Activated CD4-positive, CD25-positive, alpha-beta regulatory T cell (primary cell): ENCODE measurements around the gene PARD3B.

Experiments used
- DNase-seq, 4 experiments: peaks; one replicate each; lab custom pipeline; 2025; lab: John Stamatoyannopoulos, UW

PARD3B gene

DNA sequence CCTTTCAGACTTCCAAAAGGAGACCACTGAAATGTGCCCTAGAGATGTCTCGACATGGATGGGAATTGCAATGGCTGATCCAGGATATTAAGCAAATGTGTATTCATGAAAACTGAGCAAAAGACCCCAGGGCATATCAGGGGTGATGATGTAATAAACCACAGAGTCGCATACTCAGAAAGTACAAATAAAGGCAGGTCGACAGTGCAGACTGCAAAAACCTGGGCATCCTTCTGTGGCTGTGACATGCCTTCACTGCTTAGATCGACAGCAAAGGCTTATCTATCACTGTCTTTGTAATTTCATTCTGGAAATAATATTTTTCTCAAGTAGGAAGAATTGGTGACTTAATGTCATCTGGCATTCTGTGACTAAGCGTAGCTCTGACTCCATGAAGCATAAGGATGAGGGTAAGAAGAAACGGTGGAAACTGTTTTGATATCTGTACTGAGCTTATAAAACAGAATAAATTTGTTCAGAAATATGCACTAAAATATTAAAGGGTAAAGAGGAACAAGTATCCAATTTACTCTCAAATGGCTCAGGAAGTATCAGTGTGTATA lies 1021.4 kb downstream of the PARD3B start:
- DNase-seq, result no peak

DNA sequence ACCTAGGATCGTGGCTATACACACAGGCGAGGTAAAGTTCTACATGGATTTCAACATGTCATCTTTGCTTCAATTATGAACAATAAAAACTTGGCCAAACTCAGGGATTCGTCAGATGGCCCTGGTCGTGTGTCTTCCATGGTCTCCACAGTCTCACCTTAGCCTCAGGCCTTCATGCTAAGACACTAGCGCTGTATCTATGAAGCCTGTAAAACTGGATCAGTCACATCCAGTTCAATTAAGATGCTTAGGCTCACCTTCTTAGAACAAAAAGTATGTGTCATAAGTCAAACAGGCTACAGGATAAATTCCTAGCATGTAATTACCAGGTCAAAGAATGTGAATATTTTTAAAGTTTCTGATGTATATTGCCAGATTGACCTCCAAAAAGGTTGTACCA lies 1023.3 kb downstream of the PARD3B start:
- DNase-seq, result no peak

DNA sequence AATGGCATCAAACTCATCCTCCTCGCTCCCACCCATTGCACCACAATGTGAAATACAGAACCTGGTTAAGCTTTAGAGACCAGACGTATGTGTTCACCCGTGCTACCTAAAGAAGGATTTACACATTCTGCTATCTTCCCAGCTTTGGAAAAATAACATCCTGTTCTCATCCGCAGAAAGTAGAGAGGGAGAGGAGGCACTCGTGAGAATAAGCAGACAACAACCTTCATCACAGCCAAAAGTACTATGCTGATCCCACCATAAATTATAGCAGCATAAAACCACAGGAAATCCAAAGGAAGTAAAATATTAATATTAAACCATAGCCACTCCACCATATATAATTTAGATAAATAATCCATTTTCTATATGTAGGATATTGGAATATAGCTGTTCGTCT lies 1025.4 kb downstream of the PARD3B start:
- DNase-seq, result no peak

DNA sequence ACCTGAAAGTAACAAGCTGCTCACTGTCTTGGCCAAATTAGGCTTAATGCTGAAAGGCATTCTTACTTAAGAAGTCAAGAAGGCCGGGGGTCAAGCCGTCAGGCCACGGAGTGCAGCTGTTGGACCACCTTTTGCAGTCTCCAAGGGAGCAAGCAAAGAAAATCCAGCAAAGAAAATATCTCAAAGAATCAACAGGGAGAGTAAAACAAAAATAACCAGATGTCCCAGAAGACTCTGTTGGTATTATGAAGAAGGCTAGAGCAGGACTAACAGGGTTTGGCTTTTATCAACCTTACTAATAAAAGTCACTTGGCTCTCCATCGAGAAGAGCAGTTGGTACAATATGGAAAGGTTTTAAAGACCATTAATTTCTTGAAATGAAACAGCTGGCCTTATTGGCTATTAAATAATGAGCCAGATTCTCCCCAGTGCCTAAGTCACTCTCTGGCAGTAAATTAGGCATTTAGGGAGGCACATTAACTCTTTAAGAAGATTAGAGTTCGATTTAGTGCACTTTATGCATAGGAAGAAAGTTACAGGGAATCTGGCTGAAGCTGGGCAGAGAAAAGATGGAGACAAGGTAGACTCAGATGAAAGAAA lies 1026.2 kb downstream of the PARD3B start:
- no peak for DNase-seq

DNA sequence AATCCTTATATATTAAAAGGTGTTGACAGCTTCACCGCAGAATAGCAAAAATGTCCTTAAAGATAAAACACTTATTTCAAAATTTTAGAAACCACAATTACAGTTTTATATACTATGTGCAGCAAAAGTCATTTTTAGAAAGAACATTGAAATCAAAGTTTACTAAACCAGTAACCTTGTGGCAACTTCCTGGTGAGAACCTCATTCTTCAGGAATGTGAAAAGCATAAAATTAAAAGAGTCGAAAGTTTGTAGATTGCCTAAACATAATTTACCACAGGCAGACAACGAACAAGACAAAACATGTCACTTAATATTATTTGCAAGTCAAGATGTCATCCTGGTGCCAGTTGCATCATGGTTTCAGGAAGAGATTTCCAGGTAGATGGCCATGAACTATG lies 1028.7 kb downstream of the PARD3B start:
- DNase-seq, result no peak

DNA sequence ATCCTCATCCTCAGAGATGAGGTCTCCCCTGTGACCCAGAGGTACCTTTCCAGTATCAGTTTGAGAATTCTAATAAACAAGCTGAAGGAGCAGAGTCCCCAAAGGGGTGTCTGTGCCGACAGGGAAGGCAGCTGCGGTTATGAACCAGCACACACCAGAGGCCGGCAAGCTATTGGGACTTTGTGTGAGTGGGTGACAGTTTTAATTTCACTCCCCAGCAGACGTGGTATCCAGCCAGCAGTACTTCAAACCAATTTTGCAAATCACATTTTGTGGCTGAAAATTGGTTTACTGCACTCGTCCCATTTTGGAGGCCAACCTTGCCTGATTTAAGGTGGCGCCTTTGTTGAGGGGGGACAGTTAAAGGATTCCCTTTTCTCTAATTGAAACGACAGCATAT lies 1034.1 kb downstream of the PARD3B start:
- no peak for DNase-seq

DNA sequence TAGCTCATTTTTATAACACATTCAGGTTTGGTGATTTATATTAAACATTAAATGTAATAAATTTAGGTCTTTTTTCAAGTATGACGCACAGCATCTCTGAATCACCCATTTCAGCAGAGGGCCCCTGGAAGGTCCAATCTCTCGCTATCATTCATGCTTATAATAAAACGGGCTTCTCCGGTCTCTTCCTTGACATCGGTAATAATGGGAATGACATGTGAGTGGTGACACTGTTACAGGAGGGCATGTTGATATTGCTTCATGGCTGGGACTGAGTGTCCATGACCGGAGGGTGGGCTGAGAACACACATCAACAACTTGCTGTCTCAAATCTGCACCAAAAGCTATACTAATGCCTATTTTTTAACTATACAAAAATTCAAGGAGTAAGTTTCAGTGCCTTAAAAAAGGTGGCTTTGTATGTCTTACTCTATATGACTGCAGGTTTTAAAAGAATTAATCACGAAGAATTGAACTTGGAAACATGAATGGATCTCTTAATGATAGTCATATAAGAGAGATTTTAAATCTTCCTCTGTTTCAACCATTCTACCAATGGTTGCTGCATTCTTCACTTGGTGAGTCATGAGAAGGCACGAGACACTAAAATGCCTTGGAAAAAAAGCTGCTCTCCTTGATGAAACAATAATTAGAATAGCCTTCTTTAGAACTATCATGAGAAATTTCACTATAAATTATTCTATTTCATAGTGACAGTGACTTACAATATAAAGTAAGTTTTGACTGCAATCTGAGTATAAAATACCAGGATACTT lies 1035.1 kb downstream of the PARD3B start:
- no peak for DNase-seq

DNA sequence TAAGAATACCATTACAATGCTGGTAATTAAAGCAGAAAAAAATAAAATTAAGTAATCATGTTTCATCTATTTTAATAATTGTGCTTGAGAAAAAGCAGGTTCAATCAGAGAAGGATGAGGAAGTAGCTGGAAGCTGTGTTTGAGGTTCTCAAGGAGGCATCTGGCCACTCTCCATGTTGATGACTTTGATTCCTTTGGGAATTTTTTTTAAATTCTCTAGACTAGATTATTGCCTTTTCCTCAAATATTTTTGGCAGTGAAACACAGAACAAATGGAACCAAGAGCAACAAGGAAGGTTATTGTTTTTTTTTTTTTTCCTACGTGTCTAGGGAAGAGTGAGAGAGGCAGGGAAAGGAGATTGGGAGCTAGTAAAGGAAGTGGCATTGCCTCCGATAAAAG lies 1037.1 kb downstream of the PARD3B start:
- no peak for DNase-seq

DNA sequence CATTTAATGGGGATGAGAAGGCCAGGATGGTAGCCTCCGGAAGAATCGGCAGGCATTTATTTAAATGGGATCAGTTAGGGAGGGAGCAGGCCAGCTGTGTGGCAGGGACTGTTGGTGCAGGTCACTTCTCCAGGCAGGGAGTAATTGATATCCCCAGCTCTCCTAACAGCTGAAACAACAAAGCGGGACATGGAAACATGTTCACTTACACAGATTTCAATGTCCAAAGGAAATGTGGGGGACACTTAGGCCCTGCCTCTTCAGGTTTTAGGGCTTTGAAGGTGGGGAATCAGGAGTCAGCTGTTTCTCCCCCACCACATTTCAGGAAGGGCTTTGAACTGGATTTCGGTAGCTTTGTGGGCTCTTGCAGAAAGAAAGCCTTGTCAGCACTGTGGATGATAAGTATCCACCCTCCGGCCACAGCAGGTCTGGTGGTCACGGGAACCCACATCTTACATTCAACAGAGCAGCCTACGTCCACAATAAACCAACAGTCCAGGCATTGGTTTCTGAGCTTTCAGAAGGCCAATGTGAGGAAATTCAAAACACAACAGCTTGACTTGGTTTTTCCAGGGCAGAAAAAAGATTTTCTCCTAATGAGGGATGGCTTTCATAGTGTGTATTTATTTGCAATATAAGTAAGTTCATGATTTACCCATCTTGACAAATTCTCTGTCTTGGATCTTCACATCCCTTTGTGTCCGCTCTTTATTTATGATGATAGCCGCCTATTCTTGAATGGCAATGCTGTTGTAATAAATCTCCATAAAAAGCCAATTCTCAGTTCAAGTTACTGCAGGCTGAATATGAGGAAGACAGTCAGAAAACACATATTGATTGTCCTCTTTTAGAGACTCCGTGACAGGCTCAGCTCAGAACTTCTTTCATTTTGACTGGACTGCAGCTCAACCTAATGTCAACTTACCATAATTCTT lies 1040.4 kb downstream of the PARD3B start:
- no peak for DNase-seq

DNA sequence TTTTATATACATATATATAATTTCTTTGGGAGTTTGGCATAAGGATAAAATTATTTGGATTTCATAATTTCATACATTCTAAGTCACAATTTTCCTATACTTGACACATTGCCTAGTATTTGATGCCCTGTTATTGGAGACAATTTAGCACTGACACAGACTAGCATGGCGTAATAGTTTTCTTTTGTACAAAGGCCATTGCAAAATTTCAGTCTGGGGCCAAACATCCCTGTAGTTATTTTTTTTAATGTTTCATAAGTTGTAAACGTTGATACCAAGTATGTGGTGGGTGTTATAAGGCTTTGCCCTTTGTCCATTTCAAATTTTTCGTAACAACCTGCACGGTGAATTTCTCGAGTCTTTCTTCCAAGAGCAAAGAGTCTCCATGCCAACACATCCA lies 1041.4 kb downstream of the PARD3B start:
- DNase-seq, result no peak

DNA sequence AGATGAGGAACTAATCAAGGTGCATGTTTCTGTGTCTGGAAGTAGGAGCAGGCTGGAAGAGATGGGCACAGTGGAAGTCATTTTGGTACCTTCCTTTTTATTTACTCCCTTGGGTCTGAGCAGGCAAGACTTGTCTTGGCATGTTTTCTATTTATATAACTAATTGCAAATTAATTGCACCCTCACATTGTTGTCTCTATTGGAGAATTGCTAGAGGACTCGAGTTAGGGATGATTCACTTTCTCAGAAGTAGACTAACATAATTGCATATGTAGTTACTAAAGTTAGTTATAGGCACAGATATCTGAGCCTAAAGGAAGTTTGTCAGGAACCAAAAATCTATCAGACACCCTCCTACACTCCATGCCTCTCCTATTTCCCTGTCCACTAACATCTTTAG lies 1044.2 kb downstream of the PARD3B start:
- no peak for DNase-seq

DNA sequence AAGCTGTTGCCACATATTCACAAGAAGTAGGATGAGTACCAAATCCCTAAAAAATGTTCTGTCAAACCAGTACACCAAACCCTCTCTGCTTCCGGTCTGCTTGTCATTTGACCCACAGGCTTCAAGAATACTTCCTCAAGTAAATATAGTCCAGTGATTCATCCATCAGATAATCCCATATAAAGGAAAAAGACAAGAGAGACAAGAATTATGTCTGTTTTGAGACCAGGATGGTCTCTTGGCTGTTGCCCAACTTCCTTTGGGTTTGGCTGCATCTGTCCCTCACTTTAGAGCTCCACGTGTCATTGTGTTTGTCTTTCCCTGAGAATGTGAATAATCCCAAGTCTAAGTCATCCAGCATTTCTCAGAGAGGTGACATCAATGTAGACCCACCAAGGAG lies 1045.5 kb downstream of the PARD3B start:
- no peak for DNase-seq

DNA sequence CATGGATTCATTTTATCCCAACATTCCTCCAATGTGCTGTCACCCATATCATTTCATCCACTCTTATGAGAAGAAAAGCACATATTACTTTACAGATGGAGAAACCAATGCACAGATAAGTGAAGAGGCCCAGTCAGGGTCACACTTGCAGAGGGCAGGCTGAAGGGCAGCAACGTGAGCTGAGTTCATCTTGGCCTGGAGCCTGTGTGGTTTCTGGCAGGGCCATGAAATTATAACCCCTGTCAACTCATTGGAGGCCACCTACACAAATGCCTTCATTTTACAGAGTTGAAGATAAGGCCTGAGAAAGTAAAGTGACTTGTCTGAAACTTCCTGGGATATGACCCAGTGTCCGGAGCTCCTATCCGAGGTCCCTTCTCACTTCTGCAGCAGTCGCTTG lies 1048.6 kb downstream of the PARD3B start:
- no peak for DNase-seq

DNA sequence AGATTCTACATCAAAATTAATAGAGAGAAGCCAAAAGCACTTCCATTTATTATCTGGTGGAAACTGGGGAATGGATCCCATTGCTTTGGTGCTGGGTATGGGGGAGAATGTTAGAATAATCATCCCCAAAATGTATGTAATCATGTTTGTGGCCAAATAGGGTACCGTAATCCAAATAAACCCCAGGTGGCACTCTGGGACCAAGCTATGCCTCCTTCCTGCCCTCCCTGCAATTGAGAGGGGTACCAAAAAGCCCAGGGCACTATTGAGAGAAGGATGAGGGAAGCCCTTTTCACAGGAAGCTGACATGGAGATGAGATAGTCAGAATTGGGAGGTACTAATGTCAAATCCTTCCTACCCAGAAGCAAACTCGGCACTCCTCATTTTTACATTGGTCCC lies 1051.3 kb downstream of the PARD3B start:
- no peak for DNase-seq

DNA sequence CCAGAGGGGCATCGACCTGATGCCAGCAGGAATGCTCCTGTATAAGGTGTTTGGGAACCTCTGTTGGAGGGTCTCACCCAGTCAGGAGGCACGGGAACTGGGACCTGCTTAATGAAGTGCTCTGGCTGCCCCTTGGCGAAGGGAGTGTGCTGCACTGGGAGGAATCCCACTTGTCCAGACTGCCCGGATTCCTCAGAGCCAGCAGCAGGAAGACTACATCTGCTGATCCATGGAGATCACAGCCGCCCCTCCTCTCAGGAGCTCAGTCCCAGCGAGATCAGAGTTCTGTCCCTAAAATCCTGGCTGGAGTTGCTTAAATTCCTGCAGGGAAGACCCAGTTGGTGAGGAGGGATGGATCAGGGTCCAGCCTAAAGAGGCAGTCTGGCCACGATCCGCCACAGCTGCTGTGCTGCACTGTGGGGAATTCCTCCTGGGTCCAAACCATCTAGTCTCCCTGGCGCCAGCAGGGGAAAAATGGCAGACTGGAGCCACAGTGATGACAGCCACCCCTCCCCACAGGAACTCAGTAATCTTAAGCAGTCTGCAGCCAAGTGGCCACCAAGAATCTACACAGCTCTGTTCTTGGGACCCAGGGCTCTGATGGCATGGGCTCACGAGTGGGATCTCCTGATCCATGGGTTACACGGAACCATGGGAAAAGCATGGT lies 1060.5 kb downstream of the PARD3B start:
- no peak for DNase-seq

DNA sequence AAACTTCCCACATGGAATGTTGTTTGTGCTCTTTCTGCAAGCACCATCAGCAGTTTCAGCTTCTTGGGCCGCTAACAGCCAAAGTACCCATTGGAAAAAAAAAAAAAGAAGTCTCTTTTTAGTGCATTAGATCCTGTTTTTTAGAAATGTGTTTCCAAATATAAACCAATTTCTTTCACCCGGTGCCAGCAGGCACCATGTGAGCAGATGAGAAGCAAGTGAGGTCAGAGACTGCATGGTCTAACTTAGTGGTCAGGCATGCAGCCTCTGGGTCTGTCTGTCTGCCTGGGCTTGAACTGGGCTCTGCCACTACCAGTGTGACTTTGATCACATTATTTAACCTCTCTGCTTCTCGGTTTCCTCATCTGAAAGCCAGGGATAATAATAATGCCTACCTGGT lies 1061.9 kb downstream of the PARD3B start:
- DNase-seq, result no peak

DNA sequence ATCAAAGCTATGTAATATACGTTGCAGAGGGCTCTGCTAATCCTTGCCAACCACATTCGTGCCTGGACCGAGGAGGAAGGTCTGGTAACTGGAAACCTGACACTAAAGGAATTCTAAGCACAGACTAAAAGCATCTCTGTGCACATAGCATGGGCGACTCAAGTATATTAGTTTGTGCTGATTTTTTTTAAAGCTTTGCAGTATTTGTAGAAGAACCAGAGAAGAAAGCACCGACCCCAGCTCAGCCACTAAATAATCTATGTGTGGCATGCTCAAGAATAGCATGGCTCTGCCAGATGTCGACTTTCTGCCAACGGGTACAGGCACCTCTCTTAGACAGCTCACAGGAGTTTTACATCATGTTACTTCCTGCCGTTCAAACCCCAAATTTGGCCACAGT lies 1063.8 kb downstream of the PARD3B start:
- DNase-seq, result no peak

DNA sequence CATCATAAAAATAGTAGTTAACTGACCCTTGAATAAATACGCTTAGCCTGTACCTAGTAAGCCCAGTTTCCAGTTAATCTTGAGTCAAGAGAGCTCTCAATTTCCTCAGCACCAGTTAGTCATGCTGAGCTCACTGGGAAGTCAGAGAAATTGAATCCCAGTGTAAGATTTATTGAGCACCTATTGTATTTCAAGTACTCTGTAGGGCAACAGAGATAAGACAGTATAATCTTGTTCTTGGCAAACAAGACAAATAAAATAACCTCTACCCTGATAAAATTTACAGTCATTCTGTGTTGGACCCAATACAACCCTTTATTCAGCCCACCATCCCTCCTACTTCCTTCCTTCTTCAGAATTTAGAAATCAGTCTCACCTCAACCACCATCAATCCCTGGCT lies 1065.2 kb downstream of the PARD3B start:
- no peak for DNase-seq

DNA sequence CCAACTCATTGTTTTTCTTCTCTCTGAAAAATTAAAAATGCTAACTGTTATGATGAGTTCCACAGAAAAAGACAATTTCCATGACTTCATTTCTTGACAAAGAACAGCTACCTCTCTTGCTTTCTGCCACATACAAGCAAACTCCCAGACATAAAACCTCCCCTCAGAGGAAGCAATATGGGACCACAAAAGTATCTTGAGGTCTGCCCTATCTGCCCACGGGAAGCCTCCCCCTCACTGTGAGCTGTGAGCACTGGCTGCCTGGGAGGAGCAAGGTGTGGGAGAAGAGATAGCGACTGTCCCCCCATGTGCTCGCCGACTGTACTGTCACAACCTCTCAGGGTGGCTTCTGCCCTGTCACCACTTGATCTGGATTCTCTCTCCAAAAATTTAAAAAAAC lies 1067.4 kb downstream of the PARD3B start:
- no peak for DNase-seq

DNA sequence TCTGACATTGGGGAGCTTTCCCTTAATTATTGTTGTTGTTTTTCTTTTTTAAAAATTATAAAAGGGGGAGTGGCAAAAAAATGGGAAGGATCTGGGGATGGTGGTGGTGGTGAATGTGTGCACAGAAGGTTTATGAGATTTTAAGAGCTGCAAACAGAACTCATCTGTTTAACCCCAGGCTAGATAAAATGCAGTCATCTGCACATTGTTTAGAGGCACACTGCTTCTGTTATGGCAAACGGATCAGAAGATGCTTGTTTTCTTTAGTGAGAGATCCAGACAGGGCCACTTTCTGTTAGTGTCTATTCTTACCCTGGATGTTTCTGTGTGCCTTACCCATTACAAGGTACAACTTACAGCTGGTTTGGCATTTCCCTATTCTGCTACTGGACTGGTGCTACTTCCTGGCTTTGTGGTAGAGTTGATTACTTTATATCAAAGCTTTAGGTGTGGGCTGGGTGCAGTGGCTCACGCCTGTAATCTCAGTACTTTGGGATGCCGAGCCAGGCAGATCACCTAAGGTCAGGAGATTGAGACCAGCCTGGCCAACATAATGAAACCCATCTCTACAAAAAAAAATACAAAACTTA lies 1068.8 kb downstream of the PARD3B start:
- no peak for DNase-seq

DNA sequence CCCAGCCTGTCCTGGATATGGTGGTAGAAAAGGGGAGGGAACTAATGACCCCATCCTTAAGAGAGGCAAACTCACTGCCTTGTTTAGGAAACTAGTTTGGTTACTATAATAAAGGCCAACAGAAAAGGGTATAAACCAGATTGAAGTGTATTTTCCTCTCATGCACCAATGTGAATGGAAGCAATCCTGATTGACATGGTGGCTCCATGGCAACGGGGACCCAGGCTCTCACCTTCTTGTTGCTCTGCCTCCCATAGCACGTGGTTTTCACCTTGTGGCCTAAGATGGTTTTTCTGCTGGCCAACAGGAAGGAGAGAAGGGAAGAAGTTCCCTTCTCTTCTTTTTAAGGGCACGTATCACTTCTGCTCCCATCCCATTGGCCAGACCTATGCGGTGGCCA lies 1069.7 kb downstream of the PARD3B start:
- no peak for DNase-seq

DNA sequence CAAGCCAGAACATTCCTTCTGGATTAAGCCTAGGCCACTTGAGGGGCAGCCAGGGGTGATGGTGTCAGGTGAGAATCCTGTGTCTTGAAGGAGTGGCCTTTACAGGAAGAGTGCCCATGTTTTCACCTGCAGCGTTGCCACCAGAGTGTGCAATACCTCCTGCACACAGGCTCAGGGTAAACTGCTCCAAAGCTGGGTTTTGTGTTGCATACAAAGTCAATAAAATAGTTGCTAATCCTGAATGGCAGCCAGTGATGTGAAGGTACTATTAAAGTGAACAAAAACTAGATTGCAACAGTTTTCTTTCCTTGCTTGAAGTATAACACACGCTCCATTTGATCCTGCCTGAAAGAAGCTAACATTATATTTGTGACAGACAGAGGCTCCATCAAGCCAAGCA lies 1072.6 kb downstream of the PARD3B start:
- no peak for DNase-seq
